HEK293 (cell line): ENCODE measurements around the gene ASF1A.

Experiments
- BCL11A ChIP-seq: fragments of 450-650 bp; formaldehyde crosslinking; IDR thresholded peaks from 2 replicates; pipeline ENCODE4 v1.5.1; 2016; ENCODE audit warnings: low read depth, missing biosample characterization, missing genetic modification characterization
- CTCF ChIP-seq: fragments of 450-650 bp; formaldehyde crosslinking; IDR thresholded peaks from 2 replicates; pipeline ENCODE4 v1.5.1; 2016; ENCODE audit warnings: missing biosample characterization, missing genetic modification characterization
- KLF7 ChIP-seq: fragments of 450-650 bp; formaldehyde crosslinking; IDR thresholded peaks from 2 replicates; pipeline ENCODE4 v1.5.1; 2016; ENCODE audit warnings: missing biosample characterization, missing genetic modification characterization, borderline replicate concordance
- PRDM6 ChIP-seq: fragments of 450-650 bp; formaldehyde crosslinking; IDR thresholded peaks from 2 replicates; pipeline ENCODE4 v1.5.1; 2017; ENCODE audit warnings: missing biosample characterization, missing genetic modification characterization
- SP2 ChIP-seq: fragments of 450-650 bp; formaldehyde crosslinking; IDR thresholded peaks from 2 replicates; pipeline ENCODE4 v1.5.1; 2016; ENCODE audit warnings: missing biosample characterization, missing genetic modification characterization
- ZFP3 ChIP-seq: fragments of 450-650 bp; formaldehyde crosslinking; IDR thresholded peaks from 2 replicates; pipeline ENCODE4 v1.5.1; 2016; ENCODE audit warnings: low read depth, missing biosample characterization, missing genetic modification characterization
- ZNF335 ChIP-seq: fragments of 450-650 bp; formaldehyde crosslinking; conservative IDR thresholded peaks from 2 replicates; pipeline ENCODE4 v1.5.1; 2016; ENCODE audit warnings: missing biosample characterization, missing genetic modification characterization
- ZNF394 ChIP-seq: fragments of 450-650 bp; formaldehyde crosslinking; IDR thresholded peaks from 2 replicates; pipeline ENCODE4 v1.5.1; 2016; ENCODE audit warnings: missing biosample characterization, missing genetic modification characterization, mild to moderate bottlenecking, moderate library complexity, borderline replicate concordance
- ZNF76 ChIP-seq: fragments of 450-650 bp; formaldehyde crosslinking; IDR thresholded peaks from 2 replicates; pipeline ENCODE4; 2016; ENCODE audit warnings: low read depth, missing biosample characterization, missing genetic modification characterization, borderline replicate concordance
- ZSCAN4 ChIP-seq: fragments of 450-650 bp; formaldehyde crosslinking; IDR thresholded peaks from 2 replicates; pipeline ENCODE4 v1.5.1; 2017; ENCODE audit warnings: missing biosample characterization, missing genetic modification characterization

- no peak for TF ChIP-seq CTCF
- TF ChIP-seq BCL11A = no peak
- TF ChIP-seq ZNF394 = no peak
- TF ChIP-seq PRDM6 (tag by site-specific recombination) = no peak
- TF ChIP-seq SP2 (tag by site-specific recombination) = no peak
- TF ChIP-seq ZNF76 (tag by site-specific recombination) = no peak
- no peak for TF ChIP-seq ZFP3
- TF ChIP-seq ZSCAN4 = no peak
- TF ChIP-seq ZNF335 = no peak
- TF ChIP-seq KLF7 = no peak
These were observed 24.6 kb upstream of the ASF1A start for GRCh38 chr6:118869350-118869749.
